Glomerular visceral epithelial cell (primary cell): ENCODE measurements around the gene KDF1.
"Not testable (repeated sequence)": the region's sequence is repeated elsewhere in the genome, so short reads cannot be mapped to it uniquely, and the experiment has no call there.

Experiments
- DNase-seq: peaks from one replicate; pipeline ENCODE4 v3.0.0-alpha.2; 2016; ENCODE audit errors: extremely low spot score

Gene KDF1

DNA sequence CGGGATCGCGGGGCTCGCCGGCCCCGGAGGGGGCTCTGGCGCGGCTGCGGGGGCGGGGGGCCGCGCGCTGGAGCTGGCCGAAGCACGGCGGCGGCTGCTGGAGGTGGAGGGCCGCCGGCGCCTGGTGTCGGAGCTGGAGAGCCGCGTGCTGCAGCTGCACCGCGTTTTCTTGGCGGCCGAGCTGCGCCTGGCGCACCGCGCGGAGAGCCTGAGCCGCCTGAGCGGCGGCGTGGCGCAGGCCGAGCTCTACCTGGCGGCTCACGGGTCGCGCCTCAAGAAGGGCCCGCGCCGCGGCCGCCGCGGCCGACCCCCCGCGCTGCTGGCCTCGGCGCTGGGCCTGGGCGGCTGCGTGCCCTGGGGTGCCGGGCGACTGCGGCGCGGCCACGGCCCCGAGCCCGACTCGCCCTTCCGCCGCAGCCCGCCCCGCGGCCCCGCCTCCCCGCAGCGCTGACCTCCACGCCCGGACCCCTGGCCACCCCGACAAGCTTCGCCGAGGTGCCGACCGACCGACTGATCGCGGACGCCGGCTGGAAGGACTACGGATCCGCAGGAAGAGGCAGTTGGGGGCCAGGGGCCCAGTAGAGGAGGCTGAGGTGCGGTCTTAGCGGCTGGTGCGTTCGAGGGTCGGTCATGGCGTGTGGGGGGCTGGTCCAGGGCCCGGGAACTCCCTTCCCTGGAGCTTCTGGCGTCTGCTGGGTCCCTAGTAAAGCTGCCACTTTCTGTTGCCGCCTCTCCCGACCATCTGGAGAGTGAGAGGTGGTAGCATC lies 33.9 kb upstream of the KDF1 start:
- no peak for DNase-seq

DNA sequence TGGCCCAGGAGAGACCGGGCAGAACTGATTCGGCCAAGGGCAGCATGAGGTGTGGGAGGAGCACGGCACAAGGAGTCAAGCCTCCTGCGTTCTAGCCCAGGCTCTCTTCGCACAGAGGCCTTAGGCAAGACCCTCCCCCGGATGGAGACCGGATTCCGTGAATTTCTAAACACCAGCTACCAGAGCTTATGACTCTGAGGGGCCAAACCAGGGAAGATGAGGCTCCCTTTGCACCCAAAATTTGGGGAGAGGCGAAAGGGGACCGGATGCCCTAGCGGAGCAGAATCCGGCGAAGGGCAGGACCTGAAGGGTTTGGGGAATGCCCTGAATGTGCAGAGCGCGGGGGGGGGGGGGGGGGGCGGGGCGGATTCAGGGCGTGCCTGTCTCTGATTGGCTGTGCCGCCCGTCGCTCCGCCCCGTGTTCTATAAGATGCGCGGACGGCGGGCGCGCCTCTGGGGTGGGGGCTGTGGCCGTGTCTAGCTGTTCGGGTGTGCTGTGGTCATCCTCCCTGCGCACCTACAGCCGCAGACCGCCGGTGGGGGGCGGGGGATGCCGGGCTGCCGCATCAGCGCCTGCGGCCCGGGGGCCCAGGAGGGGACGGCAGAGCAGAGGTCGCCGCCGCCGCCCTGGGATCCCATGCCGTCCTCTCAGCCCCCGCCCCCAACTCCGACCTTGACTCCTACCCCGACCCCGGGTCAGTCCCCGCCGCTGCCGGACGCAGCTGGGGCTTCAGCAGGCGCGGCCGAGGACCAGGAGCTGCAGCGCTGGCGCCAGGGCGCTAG lies 33.2 kb upstream of the KDF1 start, which contains the start of gene TRNP1:
Gene TRNP1 (plus strand): TSS at position 456 of the 783 bp plus-strand sequence. CDS start 95 bp downstream, at position 551.
- DNase-seq: peak; percentile 87

DNA sequence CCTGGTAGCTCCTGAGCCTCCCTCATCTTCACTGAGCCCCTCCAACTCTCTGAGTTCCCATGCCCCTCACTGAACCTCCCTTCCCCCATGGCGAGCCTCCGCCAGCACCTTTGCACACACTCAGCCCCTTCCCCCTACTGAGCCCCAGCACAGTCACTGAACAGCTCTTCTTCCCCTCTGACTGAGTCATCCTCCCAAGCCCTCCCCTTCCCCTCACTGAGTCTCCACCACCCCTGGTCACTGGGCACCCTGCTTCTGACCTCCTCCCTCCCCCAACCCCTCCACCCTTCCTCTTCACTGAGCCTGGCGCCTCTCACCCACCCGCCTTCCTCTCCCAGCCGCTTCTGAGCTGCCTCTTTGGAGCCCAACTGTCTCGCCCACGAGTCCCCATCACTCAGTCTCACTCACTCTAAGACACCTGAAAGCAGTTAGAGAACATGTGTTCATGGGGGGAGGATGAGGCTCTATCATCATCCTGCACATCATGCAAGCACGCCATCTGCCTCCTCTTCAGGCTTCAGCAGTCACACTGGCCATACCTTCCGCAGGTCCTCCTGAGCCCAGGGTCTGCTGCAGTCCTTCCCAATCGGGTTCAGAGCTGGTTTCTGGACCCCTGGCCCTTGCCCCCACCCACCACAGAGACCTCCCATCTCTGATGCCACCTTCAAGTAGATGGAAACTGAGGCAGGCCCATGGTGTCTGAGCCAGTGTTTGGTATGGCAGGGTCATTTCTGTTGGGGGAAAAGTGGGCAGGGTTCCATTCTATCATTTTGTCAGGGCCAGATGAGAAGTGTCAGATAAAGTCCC lies 31.2 kb upstream of the KDF1 start:
- peak; percentile 66 for DNase-seq

DNA sequence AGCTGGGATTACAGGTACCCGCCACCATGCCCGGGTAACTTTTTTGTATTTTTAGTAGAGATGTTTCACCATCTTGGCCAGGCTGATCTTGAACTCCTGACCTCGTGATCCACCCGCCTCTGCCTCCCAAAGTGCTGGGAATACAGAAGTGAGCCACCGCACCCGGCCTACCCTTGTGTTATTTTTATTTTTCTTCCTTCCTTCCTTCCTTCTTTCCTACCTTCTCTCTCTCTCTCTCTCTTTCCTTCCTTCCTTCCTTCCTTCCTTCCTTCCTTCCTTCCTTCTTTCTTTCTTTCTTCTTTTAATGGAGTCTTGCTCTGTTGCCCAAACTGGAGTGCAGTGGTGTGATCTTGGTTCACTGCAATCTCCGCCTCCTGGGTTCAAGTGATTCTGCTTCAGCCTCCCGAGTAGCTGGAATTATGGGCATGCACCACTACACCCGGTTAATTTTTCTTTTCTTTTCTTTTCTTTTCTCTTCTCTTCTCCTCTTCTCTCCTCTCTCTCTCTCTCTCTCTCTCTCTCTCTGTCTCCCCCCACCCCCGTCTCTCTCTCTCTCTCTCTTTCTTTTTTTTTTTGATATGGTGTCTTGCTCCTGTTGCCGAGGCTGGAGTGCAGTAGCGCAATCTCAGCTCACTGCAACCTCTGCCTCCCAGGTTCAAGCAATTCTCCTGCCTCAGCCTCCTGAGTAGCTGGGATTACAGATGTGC lies 29.3 kb upstream of the KDF1 start:
- DNase-seq: not testable (repeated sequence)

DNA sequence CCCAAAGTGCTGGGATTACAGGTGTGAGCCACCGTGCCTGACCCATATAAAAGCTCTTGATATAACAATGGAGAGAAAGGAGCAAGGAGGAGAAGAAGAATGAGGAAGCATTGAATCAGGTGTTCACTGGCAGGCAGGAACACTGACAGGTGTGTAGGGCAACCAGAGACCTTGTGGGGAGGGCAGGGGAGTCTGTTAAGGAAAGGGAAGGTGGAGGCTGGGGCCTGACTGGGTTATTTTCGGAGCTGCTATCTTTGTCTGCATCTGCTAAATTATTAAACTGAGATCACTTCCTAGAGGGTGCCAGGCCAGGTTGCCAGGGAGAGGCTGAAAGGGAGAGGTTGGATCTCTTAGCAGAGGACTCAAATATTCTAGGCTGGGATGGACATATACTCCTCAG lies 26.4 kb upstream of the KDF1 start:
- no peak for DNase-seq

DNA sequence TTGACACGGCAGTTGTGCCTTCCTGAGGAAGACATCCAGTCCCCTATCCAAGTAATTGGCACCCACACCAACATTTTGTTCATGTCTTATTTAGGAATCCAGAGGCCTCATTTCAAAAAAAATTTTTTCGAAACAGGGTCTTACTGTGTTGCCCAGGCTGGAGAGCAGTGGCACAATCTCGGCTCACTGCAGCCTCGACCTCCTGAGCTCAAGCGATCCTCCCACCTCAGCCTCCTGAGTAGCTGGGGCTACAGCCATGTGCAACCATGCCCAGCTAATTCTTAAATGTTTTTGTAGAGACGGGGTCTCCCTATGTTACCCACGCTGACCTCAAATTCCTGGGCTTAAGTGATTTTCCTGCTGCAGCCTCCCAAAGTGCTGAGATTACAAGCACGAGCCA lies 24.0 kb upstream of the KDF1 start:
- no peak for DNase-seq

DNA sequence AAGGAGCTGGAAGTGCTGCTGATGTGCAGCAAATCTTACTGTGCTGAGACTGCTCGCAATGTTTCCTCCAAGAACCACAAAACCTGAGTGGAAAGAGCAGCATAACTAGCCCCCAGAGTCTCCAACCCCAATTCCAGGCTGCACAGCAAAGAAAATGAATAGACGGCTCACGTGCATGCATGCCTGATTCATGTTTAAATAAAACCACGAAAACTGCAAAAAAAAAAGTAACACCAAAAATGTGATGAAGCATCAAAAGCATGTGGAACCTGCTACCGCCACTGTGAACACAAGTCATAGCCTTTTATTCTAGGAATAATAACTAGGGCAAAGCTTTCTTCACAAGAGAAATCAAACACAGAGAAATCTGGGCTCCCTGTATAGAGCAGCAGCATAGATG lies 23.6 kb upstream of the KDF1 start:
- DNase-seq: no peak

DNA sequence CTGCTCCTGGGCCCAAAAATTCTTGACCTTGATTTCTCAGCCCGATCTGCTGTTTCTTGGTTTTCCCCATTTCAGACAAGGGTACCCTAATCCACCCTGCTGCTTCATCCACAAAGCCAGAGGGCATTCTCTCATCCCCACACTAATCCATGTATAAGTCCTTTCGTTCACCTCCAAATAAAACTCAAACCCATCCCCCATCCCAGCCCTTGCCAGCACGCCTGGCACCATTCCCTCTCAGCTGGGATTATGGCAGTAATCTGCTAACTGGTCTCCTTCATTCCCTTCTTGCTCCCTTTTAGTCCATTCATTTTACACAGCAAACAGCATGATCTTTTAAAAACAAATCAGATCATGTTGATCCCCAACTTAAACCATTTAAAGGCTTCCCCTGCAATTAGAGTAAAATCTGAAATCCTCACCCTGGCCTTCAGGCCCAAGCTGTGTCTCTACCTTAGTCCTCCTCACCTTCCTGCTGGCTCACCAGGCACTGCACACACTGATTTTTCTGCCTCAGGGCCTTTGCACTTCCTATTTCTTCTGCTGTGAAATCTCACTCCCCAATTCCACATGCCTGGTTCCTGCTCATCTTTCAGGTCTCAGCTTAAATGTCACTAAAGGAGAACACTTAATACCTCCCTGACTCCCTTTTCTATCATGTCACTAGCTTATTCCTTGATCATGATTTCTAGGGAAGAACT lies 21.0 kb upstream of the KDF1 start:
- DNase-seq: no peak

DNA sequence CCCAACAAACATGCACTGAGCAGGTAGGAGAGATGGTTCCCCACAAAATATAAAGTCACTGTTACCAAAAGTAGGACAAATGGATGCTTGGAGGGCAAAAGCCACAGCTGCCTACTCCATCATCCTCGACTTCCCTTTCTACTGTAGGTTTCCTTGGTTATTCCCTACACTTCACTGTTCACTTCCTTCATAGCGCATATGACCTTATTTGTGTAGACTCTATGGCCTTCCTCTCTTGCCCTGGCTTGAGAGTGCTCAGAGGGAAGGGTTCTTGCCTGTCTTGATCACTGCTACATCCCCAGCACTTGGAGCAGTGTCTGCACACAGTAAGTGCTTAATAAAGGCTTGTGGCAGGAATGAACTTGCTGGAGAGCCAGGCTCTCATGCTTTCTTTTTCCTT lies 18.6 kb upstream of the KDF1 start:
- DNase-seq: no peak

DNA sequence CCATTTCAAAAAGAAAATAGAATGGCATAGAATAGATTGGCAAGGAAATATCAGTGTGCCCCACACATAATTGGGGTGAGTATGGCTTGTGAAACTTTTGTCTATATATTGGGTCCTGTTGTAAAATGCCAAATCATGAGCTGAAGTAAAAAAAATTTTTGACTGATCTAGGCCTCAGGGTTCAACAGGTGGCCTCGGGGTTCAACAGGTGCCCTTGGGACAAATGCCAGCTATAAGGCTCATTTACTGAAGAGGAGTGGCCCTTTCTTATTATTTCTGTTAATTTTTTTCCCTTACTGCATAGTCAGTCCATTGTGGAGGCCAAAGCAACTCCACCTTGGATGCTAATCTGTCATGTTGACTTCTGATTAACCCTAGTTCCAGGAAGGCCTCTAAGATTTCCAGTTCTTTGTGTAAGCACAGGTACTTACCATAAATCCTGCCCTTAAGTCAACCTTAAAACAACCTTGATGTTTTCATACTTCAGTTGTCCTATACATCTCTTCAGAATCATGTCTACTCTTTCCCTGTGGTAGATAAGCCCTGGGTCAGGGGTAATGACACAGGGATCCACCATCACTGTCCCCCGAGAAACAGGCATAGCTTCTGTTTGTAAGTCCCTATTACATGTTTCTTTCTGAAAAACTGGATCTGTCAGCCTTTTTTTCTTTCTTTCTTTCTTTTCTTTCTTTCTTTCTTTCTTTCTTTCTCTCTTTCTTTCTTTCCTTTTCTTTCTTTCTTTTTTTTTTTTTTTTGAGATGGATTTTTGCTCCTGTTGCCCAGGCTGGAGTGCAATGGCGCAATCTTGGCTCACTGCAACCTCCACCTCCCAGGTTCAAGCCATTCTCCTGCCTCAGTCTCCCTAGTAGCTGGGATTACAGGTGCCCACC lies 16.6 kb upstream of the KDF1 start:
- DNase-seq: no peak

DNA sequence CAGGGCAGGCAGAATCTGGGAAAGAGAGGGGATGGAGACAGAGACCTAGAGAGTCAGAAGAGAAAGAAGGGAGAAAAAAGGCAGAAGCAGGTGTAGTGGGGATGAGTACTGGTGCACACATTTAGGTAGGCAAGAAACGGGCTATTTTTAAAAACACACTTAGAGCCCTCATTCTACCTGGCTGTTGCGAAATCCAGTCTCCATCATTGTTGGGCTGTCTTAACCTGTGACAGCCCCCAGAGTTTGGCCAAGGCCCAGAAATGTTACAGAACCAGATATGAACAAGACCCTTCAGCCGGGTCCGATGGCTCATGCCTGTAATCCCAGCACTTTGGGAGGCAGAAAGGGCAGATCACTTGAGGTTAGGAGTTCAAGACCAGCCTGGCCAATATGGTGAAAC lies 12.6 kb upstream of the KDF1 start:
- DNase-seq: no peak

DNA sequence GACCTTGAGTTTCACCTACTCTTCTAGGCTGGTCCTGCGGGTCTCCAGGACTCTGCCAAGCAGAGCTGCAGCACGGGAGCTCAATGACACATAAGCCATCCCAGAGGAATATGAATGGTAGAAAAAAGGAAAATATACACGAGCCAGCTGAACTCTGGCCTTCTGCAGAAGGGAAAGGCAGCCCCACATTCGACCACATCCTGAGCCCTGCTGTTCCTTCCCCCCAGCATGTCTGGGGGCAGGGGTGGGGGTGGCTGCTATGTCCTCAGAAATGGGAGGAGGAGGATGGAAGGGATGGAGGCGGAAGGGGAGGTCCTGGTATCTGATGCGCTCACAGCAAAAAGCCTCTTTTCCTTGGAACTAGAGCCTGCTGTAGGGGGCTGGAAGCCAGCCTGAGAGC lies 12.1 kb upstream of the KDF1 start:
- DNase-seq: no peak

DNA sequence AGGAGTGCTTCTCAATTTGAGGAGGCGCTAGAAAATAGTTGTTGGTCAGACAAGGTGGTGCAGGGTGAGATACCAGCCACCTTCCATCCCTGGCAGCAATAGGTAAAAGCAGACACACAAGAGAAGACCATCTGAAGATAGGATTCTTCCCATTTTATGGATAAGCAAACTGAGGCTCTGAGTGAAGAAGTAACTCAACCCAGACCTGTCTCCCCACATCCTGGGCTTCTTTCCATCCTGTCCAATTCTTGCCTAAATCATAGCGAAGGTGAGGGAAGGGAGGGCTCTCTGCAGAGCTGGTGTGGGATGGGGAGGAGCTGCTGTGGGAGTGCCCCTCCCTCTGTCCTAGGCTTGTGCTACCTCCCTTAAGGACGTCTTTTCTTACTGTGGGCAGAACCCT lies 11.3 kb upstream of the KDF1 start:
- no peak for DNase-seq

DNA sequence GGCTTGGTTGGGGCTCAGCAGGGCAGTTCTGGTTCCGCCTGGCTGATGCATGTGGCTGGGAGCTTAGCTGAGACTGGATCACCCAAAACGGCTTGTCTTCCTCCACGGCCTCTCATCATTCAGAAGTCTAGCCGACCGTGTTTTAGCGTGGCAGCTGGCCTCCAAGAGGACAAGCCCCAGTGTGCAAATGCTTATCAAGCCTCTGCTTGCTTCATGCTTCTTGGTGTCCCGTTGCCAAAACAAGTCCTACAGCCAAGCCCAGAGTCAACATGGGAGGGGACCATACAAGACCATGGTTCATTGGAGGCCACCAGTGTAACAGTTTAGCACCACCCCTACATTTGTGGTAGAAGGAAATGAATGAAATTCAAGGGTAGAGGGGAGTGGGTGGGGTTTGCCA lies 10.5 kb upstream of the KDF1 start:
- DNase-seq: no peak

DNA sequence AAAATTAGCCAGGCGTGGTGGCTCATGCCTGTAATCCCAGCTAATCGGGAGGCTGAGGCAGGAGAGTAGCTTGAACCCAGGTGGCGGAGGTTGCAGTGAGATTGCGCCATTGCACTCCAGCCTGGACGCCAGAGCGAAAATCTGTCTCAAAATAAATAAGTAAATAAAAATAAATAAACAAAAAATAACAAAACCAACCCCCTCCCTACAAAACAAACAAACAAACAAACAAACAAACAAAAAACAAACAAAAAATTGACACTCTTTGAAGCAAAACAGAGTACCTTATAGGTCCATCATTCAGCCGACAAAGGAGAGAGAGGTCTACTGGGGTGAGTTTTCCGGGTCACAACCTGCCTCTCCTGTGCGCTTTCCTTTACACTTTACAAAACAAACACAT lies 5.4 kb upstream of the KDF1 start:
- no peak for DNase-seq

DNA sequence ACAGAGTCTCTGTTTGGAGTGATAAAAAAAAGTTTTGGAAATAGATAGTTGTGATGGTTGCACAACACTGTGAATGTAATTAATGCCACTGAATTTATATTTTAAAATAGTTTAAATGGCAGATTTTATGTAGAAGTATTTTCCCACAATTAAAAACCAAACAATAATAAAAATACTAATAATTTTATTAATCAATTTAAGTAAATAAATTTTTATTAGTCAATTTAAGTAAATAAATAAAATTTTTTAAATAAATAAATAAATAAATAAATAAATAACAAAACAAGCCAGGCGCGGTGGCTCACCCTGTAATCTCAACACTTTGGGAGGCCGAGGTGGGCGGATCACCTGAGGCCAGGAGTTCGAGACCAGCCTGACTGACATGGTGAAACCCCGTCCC lies 4.9 kb upstream of the KDF1 start:
- DNase-seq: no peak

DNA sequence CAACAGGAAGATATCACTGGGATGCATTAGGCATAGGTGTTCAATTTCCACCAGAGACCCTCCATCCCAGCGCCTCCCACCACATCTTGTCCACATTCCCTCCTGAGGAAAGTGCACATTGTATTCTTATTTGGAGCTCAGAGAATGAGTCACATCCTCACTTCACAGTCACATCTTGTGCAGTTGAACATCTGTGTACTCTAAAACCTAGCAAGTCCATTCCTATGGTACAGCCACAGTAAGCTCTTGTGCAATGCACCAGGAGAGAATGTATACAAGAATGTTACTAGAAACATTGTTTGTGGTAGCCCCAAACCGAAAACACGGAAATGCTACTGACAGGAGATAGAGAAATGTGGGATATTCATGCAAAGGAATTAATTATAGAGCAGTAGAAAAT lies 1.6 kb upstream of the KDF1 start:
- DNase-seq: peak; percentile 35

DNA sequence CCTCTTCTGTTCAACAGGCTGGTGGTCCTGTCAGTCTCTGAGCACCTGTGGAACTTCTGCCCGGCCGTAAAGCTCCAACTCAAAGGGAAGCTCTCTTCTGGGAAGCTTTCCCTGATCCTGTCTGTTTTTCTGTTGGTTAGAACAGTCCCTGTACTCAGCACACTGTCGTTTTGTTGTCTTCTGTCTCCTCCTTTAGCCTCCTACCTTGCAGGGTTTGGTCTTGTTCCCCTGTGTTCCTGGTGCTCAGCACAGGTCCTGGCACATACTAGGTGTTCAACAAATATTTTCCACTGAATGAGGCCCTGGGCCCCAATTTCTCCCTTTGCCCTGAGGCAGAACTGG lies 328 bp upstream of the KDF1 start:
- no peak for DNase-seq

DNA sequence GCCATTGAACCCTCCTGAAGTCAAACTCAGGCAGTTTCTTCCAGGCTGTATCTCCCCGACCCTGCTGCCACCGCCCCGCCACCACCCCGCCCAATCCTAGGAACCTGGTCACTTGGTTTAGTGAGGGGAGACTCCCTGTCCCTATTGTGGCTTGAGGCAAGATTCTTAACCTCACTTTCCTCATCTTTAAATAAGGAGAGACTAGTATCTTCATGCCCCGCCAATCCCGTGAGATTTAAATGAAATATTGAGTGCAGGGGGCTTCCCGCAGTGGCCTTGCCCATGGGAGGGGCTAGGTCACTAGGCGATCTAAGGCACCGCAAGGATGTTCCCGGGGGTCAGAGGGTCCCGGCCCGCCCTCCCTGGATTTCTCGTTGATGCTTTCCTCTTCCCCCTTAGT lies 998 bp downstream of the KDF1 start:
- DNase-seq: no peak

DNA sequence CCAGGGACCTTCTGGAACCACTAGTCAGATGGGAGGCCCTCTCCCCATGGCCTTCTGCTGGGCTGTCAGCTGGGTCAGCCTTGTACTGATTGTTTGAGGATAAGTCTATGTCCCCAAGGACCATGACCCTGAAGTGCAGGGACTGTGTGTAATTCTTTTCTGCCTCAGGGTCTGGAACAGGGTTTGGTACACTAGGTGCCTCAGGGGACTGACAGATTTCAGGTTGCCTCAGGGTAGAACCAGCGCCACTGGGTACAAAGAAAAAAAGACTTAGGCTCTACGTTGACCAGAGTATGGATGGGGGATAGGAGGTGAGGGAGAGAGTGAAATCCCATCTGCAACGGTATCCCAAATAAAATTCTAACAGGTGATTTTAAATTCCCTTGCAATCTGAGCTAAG lies 3.0 kb downstream of the KDF1 start:
- DNase-seq: no peak
